Activated gamma-delta T cell treated with anti-CD3 and anti-CD28 coated beads, Interleukin-2, amount 50 U/mL, for 16 hours (primary cell): ENCODE measurements around the gene PARD3.
"Not testable (repeated sequence)": the region's sequence is repeated elsewhere in the genome, so short reads cannot be mapped to it uniquely, and the experiment has no call there.

Experiments
- DNase-seq: peaks from one replicate; pipeline ENCODE4 v3.0.0-alpha.2; 2020; ENCODE audit warnings: low read depth

PARD3 gene

DNA sequence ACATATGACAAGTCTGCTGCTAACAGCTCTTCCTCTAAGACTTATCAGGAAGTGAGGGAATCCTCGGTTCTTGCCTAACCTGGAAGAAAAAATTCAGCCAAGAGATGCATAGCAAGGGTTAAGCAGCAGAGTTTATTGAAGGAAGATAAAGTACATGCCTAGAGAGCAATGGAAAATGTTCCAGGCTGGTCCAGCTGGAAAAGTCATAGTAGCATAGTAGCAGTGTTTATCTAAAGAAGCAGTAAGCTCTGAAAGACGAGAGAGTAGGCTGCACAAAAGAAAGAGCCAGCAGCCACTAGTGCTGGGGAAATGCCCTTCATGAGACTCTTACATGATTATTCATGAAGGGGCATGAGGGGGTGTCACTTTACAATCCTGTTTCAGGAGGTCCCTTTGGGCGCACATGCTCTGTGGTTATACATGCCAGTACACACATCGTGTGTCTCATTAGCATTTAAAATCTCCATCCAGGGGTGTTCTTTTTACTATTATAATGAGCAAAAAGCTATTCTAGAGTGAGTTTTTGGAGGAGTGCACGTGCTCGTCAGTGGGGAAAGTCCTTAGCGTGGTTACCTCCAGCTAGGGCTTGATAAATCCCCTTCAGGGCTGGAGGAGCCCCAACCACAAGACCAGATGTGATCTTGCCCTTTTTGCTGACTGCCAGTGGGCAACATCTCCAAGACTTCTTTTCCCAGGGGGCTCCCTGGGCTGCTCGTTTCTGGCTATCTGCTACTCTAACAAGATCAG, 716.1 kb downstream of the PARD3 start:
- DNase-seq, result no peak

DNA sequence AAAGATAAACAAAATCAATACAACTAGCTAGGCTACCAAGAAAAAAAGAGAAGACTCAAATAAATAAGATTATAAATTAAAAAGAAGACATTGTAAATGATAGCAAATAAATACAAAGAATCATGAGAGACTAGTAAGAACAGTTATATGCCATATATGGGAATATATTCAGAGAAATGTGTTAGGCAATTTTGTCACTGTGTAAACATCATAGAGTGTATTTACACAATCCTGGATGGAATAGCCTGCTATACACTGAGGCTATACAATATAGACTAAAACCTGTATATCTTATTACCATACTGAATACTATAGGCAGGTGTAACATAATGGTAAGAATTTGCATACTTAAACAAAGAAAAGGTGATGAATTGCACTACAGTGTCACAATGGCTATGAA, 717.4 kb downstream of the PARD3 start:
- no peak for DNase-seq

DNA sequence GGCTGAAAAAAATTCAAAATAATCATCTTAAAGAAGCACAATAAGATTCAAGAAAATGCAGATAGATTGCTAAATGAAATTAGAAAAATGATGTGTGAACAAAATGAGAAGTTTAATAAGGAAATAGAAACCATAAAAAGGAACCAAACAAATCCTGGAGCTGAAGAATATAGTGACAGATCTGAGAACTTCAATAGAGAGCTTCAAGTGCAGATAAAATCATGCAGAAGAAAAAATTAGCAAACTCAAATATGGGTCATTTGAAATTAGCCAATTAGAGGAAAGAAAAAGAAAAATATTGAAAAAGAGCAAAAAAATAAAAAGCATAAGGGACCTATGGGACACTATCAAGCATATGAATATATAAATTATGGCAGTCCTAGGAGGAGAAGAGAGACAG, 720.1 kb downstream of the PARD3 start:
- DNase-seq, result no peak

DNA sequence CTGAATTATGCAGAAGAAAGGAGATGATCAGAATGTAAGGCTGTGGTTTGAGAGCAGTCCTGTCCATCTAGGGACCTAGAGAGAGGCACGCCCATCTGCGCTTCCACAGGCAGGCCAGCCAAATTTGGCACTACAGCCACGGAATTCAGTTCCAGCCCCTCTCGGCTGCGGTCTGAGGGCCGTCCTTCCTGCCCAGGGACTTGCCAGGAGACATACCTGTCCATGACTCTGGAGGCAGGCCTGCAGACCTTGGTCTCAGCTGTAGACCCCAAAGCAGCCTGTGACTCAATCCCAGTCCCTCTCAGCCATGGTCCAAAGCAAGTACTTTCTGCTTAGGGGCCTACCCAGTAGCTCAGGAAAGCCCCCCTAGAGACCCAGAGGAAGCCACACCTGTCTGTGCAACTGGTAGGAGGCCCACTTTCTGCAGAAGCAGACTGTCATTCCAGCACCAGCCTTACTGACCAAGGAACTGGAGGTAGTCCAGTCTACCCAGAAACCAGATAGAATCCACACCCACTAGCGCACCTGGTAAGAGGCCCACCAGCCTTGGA, 720.9 kb downstream of the PARD3 start:
- no peak for DNase-seq

DNA sequence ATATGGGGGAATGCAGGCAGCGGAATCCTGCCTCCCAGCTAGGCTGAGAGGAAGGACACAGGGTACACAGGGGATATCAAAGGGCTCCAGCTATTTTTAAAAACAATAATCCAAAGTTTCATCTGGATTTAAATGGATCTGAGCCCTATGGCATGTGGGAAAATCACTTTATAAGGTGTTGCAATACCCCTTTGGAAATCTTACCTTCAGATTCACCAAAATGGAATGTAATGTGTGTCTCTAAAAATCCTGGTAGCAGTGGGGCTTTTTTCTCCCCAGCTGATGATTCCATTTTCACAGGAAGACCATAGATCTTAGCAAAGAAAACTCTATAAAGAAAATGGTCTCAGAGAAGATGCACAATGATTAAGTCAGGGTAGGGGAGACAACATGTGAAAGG, 722.2 kb downstream of the PARD3 start:
- DNase-seq, result no peak

DNA sequence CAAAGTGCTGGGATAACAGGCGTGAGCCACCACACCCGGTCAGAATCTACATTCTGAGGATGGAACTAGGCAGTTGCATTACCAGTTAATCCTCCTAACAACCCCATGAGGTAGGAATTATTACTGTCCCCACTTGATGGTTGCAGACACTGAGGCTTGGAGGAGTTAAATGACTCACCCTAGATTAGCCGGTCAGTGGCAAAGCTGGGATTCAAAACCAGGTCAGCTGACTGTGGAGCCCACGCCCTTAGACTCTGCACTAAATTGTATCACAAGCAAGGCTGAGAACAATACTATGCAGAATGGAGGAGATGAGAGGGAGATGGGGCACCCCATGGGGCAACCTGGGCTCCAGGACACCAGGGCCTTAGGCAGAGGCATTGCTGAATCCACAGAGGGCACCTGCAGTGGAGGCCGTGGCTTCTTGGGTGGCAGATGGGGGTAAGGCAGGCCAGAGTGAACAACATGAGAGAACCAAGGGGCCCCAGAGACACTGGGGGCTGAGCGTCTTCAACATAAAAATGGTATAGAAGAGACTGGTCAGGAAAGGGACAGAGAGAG, 723.4 kb downstream of the PARD3 start:
- no peak for DNase-seq

DNA sequence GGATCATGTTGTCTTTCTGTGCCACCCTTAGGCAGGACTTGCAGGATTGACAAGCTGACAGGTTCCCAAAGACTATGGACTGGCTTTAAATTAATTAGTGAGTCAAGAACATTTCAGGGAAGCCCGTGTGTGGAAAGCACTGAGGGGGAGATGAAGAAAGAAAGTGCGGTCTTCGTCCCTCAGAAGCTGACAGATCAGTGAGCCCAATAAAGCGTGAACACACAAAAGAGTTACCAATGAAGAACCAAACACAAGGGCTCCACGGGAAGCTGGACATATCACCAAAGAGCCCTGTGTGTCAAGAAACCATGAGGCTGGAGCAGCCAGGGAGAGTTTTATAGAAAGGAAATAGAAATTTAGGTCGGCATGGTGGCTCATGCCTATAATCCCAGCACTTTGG, 725.8 kb downstream of the PARD3 start:
- DNase-seq, result no peak

DNA sequence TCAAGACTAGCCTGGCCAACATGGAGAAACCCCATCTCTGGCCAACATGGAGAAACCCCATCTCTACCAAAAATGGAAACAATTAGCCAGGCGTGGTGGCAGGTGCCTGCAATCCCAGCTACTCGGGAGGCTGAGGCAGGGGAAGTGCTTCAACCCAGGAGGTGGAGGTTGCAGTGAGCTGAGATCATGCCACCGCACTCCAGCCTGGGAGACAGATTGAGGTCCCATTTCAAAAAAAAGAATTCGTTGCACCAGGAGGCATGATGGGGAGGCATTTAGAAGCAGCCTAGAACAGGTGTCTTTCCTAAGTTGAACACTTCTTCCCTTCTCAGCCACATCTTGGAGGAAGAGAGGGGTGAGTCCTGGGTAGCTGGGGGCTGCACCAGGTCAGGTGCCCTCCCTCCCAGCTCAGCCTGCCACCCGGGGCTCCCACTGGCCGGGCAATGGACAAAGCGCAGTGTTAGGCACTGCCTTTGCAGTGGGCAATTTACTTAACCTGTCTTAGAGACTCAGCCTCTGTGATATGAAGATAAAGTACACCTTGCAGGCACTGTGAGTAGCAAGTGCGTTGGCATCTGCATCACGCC, 726.8 kb downstream of the PARD3 start:
- no peak for DNase-seq

DNA sequence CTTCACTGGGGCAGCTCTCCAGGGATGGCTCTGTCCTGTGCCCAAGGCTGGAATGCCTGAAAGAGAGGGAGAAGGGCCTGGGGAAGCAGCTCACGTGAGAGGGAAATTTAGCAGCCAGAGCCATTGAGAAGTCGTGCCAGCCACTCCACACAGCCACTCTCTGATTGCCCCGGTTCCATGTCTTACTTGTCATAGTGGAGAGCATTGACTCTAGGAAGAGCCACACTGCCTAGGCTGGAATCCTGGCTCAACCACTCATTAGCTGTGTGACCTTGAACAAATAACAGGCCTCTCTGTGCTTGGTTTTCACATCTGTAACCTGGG, 728.0 kb downstream of the PARD3 start:
- DNase-seq, result no peak

DNA sequence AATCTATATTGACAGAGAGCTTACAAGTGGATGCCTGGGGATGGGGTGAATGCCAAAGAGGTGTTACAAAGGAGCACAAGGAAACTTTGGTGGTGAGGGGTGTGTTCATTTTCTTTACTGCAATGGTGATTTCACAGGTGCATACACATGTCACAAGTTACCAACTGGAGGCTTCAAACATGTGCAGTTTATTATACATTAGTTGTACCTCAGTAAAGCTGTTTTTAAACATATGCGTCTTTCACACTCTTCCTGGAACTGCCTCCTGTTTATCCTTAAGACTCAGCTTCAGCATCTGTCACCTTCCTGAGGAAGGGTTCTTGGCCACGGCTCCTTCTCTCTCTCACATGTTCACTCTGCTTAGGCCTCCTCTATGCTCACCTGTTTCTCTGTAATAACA, 731.5 kb downstream of the PARD3 start:
- no peak for DNase-seq

DNA sequence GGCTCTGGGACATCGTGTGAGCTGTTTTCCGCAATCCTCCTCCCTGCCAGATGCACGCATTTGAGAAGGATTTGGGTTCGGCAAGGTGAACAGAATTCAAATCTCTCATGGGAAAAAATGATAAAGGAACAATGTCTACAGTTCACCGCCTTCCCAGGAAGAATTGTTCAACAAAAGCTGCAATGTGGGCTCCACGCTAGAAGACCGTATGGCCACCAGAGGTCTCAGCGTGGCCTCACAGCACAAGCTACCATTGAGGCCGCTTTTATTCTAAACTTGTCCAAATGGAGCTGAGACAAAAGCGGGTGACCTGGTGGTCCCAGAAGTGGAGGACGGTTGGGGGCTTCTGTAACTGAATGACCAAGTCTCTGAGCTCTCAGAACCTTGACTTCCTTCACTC, 733.1 kb downstream of the PARD3 start:
- DNase-seq, result no peak

DNA sequence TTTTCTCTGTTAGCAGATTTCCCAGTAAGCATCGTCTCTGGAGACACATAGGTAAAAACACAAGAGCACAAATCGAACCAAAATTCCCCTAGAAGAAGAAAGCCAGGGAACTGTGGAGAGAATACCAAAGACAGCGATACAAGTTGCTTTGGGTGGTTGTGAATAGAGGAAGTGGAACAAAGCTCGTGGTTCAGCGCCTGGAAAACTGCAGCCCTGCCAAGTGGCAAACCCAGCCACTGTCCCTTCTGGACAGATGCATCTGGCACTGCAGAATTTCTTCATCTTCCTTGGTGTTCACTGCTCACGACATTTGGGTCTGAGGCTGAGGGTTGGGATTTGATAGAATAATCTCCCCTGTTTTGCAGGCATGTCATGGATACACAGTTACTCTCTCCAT, 733.8 kb downstream of the PARD3 start:
- no peak for DNase-seq

DNA sequence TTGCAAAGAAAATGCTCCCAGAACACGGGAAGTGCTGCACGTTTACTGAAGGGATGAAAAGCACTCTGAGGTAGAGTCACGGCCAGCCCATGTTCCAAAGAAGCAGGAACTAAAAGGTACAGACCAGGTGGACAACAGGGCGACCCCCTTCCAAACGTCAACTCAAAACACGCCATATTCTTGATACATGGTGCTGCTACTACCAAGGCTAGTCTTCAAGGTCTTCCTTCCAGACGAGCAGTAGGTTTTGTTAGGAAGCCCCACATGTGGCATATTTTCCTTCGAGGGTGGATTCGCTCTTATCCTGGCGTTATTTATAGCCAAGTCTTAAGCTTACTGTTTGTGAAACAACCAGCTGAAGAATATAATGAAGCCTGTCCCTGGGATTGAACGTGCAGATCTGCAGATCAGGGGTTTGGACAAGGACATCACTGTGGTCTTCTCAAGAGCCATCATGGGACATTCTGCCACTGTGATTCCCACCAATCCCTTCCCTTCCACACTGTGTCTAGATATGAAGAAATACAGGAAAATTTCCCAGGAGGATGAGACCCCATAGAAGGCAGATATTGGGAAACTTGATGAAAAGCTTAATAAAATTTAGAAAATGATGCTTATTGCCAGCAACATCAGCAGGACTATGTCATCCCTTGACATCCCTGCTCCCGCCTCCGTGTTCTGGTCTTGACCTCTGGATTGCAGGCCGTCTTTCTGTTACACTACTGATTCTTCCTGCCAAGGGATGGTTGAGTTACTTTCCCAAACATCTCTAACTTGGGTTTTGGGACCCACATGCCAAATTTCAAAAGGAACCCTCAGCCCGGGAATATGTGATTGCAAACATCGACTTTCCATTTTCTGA, 734.4 kb downstream of the PARD3 start:
- no peak for DNase-seq

DNA sequence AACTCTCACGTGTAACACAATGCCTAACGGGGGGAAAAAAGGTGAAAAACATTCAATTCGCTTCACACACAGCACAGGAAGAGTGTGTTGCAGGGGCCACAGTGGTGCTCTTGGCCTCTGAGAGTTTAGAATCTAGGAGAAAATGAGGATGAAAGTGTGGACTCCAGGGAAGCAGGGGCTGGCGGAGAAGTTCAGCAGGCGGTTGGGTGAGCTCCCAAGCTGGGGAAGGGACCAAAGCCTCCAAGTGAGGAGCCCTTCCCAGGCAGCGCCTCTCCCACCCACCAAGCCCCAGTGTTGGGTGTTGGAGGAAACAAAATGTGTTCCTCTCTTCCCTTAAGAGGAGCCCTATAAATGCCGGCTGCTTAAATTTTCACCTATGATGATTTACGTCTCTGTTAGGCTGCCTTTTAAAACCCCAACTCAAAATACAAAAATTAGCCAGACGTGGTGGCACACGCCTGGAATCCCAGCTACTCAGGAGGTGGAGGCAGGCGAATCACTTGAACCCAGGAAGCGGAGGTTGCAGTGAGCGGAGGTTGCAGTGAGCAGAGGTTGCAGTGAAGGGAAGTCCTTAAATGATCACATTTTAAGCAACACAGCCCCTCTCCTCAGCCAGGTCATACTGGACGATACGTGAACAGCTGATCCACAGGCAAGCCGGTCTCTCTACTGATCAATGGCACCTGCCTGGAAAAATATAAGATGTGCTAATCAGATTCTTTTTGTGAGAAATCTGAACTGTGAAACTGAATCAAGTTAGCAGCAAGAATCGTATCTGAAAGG, 735.2 kb downstream of the PARD3 start:
- no peak for DNase-seq

DNA sequence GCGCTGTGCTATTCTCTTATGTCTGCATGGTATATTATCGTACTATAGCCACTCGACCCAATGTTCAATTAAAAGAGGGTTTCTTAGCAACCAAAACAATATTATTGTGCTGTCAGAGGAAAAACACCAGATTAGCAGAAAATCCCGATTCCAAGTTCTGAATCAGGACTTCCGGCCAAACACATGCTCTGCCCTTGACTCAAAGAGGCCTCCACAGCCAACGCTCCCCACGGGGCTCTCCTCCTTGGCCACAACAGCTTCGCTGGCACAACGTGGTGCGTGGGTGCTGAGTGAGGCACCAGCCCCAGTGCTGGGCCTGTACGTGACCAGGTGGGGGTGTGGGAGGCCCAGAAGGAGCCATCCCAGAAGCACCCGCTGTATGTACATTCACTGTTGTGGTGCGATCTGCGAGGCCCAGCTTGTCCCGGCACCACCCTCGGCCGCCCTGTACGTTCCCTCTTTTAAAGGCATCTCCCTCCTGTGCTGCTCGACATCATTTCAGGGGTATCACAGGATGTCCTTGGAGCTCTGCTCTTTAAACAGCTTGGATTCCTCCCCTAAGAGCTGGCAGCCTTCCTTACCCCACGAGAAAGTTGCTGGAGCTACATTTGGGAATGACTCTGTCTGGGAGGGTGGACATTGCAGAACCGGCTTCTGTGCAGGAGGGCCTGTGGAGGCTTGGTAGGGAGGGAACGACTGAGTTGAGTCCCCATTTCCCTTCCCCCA, 736.2 kb downstream of the PARD3 start:
- no peak for DNase-seq

DNA sequence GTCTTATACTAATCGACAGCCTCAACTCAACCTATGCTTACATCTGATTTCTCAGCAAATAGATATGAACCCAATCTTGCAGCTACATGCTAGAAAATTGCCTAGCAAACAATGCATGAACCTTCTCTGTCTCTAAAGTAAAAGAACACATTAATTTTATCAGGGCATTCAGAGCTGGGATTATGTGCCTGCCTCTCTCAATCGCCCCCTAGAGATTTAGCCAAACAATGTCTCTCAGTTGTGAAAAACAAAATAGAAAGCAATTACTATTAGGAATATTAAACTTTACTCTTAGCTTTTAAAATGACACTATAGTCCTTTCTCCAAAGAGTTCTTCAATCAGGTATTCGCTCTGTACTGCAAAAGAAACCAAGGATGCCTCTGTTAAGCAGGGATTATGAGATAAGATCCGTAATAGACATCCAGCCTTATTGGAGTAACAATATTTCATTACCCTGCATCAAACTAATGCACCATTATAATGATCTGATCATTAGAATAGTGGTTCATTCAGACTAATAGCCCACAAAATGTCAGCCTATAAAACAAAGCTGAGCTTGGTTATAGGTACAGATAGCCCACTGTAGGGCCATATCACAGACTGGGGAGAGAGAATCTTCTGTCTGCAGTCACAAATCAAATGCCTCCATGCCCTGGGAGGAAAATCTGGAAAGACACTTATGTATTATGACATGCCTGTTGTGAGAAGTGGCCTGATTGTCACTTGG, 736.9 kb downstream of the PARD3 start:
- no peak for DNase-seq

DNA sequence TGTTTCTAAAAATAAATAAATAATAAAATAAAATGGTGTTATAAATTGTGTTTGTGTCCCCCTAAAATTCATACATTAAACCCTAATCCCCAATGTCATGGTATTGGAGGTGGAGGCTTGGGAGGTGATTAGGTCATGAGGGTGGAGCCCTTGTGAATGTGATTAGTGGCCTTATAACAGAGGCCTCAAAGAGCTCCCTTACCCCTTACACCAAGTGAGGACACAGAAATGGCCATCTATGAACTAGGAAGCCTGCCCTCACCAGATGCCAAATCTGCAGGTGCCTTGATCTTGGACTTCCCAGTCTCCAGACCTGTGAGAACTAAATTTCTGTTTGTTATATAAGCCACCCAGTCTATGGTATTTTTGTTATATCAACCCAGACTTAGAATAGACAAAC, 738.7 kb downstream of the PARD3 start:
- DNase-seq, result no peak

DNA sequence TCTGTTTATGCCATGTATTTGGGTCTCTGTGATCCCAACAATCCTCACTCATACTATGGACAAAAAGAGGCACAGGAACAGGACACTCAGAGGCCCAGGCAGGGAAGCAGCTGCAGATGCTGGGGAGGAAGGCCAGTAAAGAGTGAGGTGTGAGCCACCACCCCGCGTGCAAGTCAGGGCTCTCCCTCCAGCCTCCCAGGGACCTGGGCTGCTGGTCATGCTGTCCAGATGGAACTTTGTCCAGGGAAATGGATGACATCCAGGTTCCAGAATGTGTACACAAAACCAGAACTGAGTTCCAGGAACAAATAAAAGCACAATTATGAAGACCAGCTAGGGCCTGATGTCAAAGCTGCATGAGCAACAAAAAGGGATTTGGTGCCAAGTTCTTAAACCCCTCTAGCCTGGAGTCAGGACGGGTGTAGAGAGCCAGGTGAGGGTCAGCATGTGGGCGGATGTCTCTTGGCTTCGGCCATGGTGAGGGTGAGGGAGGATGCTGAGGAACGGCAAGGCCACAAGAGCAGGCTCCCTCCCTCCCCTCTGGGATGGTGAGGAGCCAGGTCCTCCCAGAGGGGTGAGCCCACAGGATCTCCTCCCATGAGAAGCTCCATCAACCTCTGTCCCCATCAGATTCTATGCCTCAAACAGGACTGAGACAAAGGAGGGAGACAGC, 739.7 kb downstream of the PARD3 start:
- DNase-seq, result no peak

DNA sequence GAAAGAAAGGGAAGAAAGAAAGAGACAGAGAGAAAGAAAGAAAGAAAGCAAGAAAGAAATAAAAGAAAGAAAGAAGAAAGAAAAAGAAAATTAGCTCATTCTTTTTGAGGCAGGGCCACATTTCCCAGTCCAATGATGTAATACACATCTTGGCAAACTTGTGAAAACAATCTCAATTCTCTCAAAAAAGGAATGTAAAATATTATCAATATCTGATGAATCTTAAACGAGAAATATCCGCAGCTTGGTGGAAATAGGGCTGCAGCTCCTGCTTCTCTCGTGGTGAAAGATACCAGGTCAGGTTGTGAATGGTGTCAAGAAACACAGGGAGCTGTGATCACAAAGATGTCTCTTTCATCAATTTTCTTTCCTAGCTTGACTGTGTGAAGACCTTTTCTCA, 741.0 kb downstream of the PARD3 start:
- no peak for DNase-seq

DNA sequence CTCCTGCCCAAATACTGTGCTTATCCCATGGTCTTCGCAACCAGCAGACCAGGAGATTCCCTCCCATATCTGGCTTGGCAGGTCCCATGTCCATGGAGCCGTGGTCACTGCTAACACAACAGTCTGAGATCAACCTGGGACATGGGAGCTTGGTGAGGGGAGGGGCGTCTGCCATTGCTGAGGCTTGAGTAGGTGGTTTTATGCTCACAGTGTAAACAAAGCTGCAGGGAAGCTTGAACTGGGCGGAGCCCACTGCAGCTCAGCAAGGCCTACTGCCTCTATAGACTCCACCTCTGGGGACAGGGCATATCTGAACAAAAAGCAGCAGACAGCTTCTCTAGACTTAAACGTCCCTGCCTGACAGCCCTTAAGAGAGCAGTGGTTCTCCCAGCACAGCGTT, 747.4 kb downstream of the PARD3 start:
- not testable (repeated sequence) for DNase-seq
